ENCODE measurements around the gene FCHO2.

- TF ChIP-seq CUX1 (IDR thresholded peaks at IDR 0.05; ENCODE audit: insufficient replicate concordance, low read depth, low read length) (no peak), YY1 (IDR thresholded peaks at IDR 0.05; ENCODE audit: low read depth, low read length) (no peak), HDAC6 (IDR thresholded peaks at IDR 0.05; ENCODE audit: unreplicated experiment) (no peak), RAD21 (IDR thresholded peaks at IDR 0.05; ENCODE audit: insufficient read depth, low read depth, low read length) (no peak), CTCF (IDR thresholded peaks at IDR 0.05 in 2 of 3, conservative IDR thresholded peaks at IDR 0.05 in 1 of 3; ENCODE audit: control insufficient read depth in 2 of 3, extremely low read depth in 1 of 3, insufficient read depth in 1 of 3, low read depth in 3 of 3, low read length in 3 of 3) (no peak), NR2C1 (IDR thresholded peaks at IDR 0.05) (no peak), RELA (IDR thresholded peaks at IDR 0.05; ENCODE audit: borderline replicate concordance, partially characterized antibody) (no peak), SIX5 (IDR thresholded peaks at IDR 0.05; ENCODE audit: low read depth, low read length, severe bottlenecking) (no peak)
Observed at GRCh38 chr5:73121119-73121463, 165.2 kb downstream of the FCHO2 start.

Measured in GM12878 (cell line).